Erythroblast (primary cell): Measurements from ENCODE around the gene DDO.
"Not testable (repeated sequence)": the region's sequence is repeated elsewhere in the genome, so short reads cannot be mapped to it uniquely, and the experiment has no call there.

ENCODE experiments used
- GATA1 ChIP-seq: IDR thresholded peaks from 2 replicates; pipeline ENCODE4 v1.6.1; 2011; ENCODE audit warnings: low read depth, mild to moderate bottlenecking, control low read depth, low read length, moderate library complexity
- POLR2A ChIP-seq: IDR thresholded peaks from 2 replicates; pipeline ENCODE4 v1.6.1; 2011; ENCODE audit warnings: mild to moderate bottlenecking, low read length

DNA sequence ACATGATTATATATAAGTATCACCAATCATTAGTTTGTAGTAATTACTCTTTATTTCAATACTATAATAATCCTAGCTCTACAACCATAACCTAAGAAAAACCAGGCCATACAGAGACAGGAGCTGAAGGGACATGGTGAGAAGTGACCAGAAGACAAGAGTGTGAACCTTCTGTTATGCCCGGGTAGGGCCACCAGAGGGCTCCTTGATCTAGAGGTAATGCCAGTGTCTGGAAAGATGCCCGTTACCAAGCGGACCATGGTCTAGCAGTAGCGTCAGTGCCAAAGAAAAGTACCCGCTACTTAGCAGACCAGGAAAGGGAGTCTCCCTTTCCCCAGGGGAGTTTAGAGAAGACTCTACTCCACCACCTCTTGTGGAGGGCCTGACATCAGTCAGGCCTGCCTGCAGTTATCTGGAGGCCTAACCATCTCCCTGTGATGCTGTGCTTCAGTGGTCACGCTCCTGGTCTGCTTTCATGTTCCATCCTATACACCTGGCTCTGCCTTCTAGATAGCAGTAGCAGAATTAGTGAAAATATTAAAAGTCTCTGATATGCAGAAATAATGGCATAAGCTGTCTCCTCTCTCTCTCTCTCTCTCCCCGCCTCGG lies 42.3 kb upstream of the DDO start:
- TF ChIP-seq POLR2A, GATA1: not testable (repeated sequence)
